NK-92 treated with Interleukin-12 subunit alpha and Interleukin-12 subunit beta, amount 100 ng/mL, for 24 hours (cell line): ENCODE data around the gene CDS2.

Experiments used
- DNase-seq: peaks from one replicate; lab custom pipeline; 2025; lab: John Stamatoyannopoulos, UW

The CDS2 gene

GRCh38 chr20:5153612-5154542, 27.1 kb downstream of the CDS2 start:
- DNase-seq, result no peak

GRCh38 chr20:5154543-5154925, 27.7 kb downstream of the CDS2 start:
- no peak for DNase-seq

GRCh38 chr20:5155404-5155803, 28.6 kb downstream of the CDS2 start:
- DNase-seq, result no peak

- no peak for DNase-seq
Observed at GRCh38 chr20:5156675-5157448, 30.1 kb downstream of the CDS2 start.

- no peak for DNase-seq
Observed at GRCh38 chr20:5159928-5160327, 33.1 kb downstream of the CDS2 start.

- DNase-seq, result no peak
Observed at GRCh38 chr20:5160882-5161281, 34.1 kb downstream of the CDS2 start.

- DNase-seq, result no peak
Observed at GRCh38 chr20:5161536-5162164, 34.8 kb downstream of the CDS2 start.

GRCh38 chr20:5164645-5165625, 38.1 kb downstream of the CDS2 start:
- no peak for DNase-seq

GRCh38 chr20:5168651-5169396, 42.0 kb downstream of the CDS2 start:
- no peak for DNase-seq

GRCh38 chr20:5170341-5170740, 43.5 kb downstream of the CDS2 start:
- no peak for DNase-seq

GRCh38 chr20:5171064-5171789, 44.4 kb downstream of the CDS2 start:
- no peak for DNase-seq

GRCh38 chr20:5171790-5172164, 45.0 kb downstream of the CDS2 start:
- no peak for DNase-seq

GRCh38 chr20:5172167-5172601, 45.4 kb downstream of the CDS2 start:
- no peak for DNase-seq

- no peak for DNase-seq
Observed at GRCh38 chr20:5172903-5173463, 46.2 kb downstream of the CDS2 start.

- DNase-seq, result no peak
Observed at GRCh38 chr20:5173751-5174150, 46.9 kb downstream of the CDS2 start.

GRCh38 chr20:5177071-5177470, 50.3 kb downstream of the CDS2 start:
- no peak for DNase-seq

- no peak for DNase-seq
Observed at GRCh38 chr20:5178046-5178445, 51.2 kb downstream of the CDS2 start.

GRCh38 chr20:5180421-5180820, 53.6 kb downstream of the CDS2 start:
- no peak for DNase-seq

GRCh38 chr20:5180933-5181332, 54.1 kb downstream of the CDS2 start:
- DNase-seq, result no peak

- DNase-seq, result no peak
Observed at GRCh38 chr20:5181492-5181891, 54.7 kb downstream of the CDS2 start.
